K562 (cell line): ENCODE results near the gene ABHD12. TPM values are rescaled to one million over a fixed set of nuclear protein-coding genes. Genes with fewer than 3 reads are reported as not detected.

ENCODE experiments used
- ATAC-seq: fragments of 200-7000 bp; cut with Tn5 transposase; 3 replicates; pipeline ENCODE4 v1.9.1; 2020; ENCODE audit warnings: moderate library complexity
- BruUV-seq: library from RNA; stranded (reverse); fragments of 400-500 nt; replicated peaks from 2 replicates; lab custom pipeline; 2021; lab: Mats Ljungman, UMichigan
- CTCF ChIA-PET: fragments of 300-600 bp; formaldehyde crosslinking; extraction: SDS; loops from one replicate; lab custom pipeline; 2021; ENCODE audit warnings: low intra/inter-chr PET ratio; lab: Yijun Ruan, JAX
- POLR2A ChIA-PET: fragments of 300-600, 350-650 bp; sonication (Branson Sonifier 250); formaldehyde crosslinking; extraction: SDS; loops from one replicate; lab custom pipeline; 2021; ENCODE audit warnings: antibody characterized with exemption, inconsistent platforms; lab: Yijun Ruan, JAX
- DNase-seq, 4 experiments: peaks; one replicate each; pipeline versions ENCODE4 v3.0.0 to v3.0.0-alpha.2; 2011 to 2018; ENCODE audit warnings: low spot score in 3 of 4, mixed read lengths in 3 of 4; ENCODE audit errors: extremely low read depth in 1 of 4
- FAIRE-seq: peaks from 2 replicates; lab custom pipeline; 2011; peaks lifted over from hg19 to GRCh38; lab: Jason Lieb, UNC
- H2AFZ ChIP-seq: 2 replicates; pipeline ENCODE4 v1.6.0; 2011; ENCODE audit warnings: low read depth, low read length, control low read depth, inconsistent platforms
- H3K27ac ChIP-seq: fragments of 200-600 bp; 3 replicates; pipeline ENCODE4 v1.8.0; 2011; ENCODE audit warnings: low read depth, mild to moderate bottlenecking, control low read depth, inconsistent platforms, low read length, moderate library complexity, mixed read lengths; ENCODE audit errors: extremely low read depth
- H3K27me3 ChIP-seq, 2 experiments: fragments of 300-600 bp in 1 of 2; 2 replicates in 1 of 2; 3 replicates in 1 of 2; pipeline versions ENCODE4 v1.6.0 to v1.8.0; 2011; ENCODE audit warnings: inconsistent platforms in 2 of 2, low read length in 2 of 2, mild to moderate bottlenecking in 1 of 2, mixed read lengths in 1 of 2, moderate library complexity in 1 of 2; ENCODE audit not compliant: control insufficient read depth in 2 of 2, insufficient read depth in 2 of 2
- H3K36me3 ChIP-seq: fragments of 300-600 bp; 3 replicates; pipeline ENCODE4 v1.8.0; 2011; ENCODE audit warnings: mild to moderate bottlenecking, low read length, inconsistent platforms; ENCODE audit not compliant: control insufficient read depth, insufficient read depth
- H3K4me1 ChIP-seq, 2 experiments: fragments of 200-600 bp in 1 of 2; replicated peaks in 1 of 2; 2 replicates in 1 of 2; 3 replicates in 1 of 2; pipeline versions ENCODE4 v1.5.1 to v1.8.0; 2011; ENCODE audit warnings: inconsistent platforms in 2 of 2, low read length in 2 of 2, mild to moderate bottlenecking in 1 of 2, mixed read lengths in 1 of 2, moderate library complexity in 1 of 2; ENCODE audit not compliant: control insufficient read depth in 2 of 2, insufficient read depth in 2 of 2
- H3K4me2 ChIP-seq: 2 replicates; pipeline ENCODE4 v1.6.1; 2011; ENCODE audit warnings: low read length, control low read depth, inconsistent platforms, mixed read lengths; ENCODE audit not compliant: insufficient read depth
- H3K4me3 ChIP-seq: fragments of 200-600 bp; sonication (generic), shearing (Covaris generic); 2 replicates; pipeline ENCODE4 v1.5.1; 2016; ENCODE audit warnings: control low read depth, inconsistent platforms
- H3K79me2 ChIP-seq: fragments of 200-600 bp; 3 replicates; pipeline ENCODE4 v1.8.0; 2011; ENCODE audit warnings: low read length, inconsistent platforms; ENCODE audit not compliant: control insufficient read depth, insufficient read depth
- H3K9ac ChIP-seq, 2 experiments: 2 replicates each; pipeline versions ENCODE4 v1.6.0 to v1.6.1; 2011; ENCODE audit warnings: low read depth in 2 of 2, low read length in 2 of 2, control low read depth in 1 of 2, inconsistent platforms in 1 of 2, mild to moderate bottlenecking in 1 of 2, mixed read lengths in 1 of 2; ENCODE audit not compliant: insufficient read depth in 1 of 2
- H3K9me1 ChIP-seq: one replicate; pipeline ENCODE4 v1.6.0; 2011; ENCODE audit warnings: inconsistent platforms, mild to moderate bottlenecking, low read length, moderate library complexity; ENCODE audit not compliant: control insufficient read depth, insufficient read depth
- H3K9me3 ChIP-seq: replicated peaks from 2 replicates; pipeline ENCODE4 v1.5.1; 2011; ENCODE audit warnings: low read depth, low read length, inconsistent platforms; ENCODE audit not compliant: control insufficient read depth, insufficient read depth
- H4K20me1 ChIP-seq: replicated peaks from 2 replicates; pipeline ENCODE4 v1.6.1; 2011; ENCODE audit warnings: low read length, inconsistent platforms, mixed read lengths; ENCODE audit not compliant: control insufficient read depth, insufficient read depth
- KLF10 ChIP-seq: fragments of 250-450 bp; sonication (Bioruptor Pico); IDR thresholded peaks from 2 replicates; pipeline ENCODE4 v1.6.1; 2021; ENCODE audit warnings: matching md5 sums
- MED1 ChIP-seq: sonication (generic); formaldehyde crosslinking; IDR thresholded peaks from 2 replicates; pipeline ENCODE4 v1.8.1; 2023; ENCODE audit warnings: missing genetic modification reagents, borderline replicate concordance
- SRSF3 ChIP-seq: fragments of 200-400 bp; formaldehyde crosslinking; IDR thresholded peaks from 2 replicates; pipeline ENCODE4 v1.6.1; 2016; ENCODE audit warnings: mild to moderate bottlenecking, low read length, moderate library complexity; ENCODE audit not compliant: insufficient read depth
- ZBTB9 ChIP-seq: fragments of 450-650 bp; formaldehyde crosslinking; IDR thresholded peaks from 2 replicates; pipeline ENCODE4 v1.4.0; 2020; ENCODE audit warnings: mild to moderate bottlenecking, moderate library complexity
- ZNF134 ChIP-seq: fragments of 250-450 bp; sonication (Bioruptor Pico); conservative IDR thresholded peaks from 2 replicates; pipeline ENCODE4 v1.4.0; 2020
- WGBS: fragments of 100-300 bp; shearing (Covaris generic); methylation state at CpG from one replicate; pipeline ENCODE4 v1.1.6; 2016; ENCODE audit warnings: low coverage, mixed read lengths; ENCODE audit not compliant: insufficient coverage; ENCODE audit errors: missing lambda C conversion rate; 5-methylcytosine and 5-hydroxymethylcytosine counted together
- in situ Hi-C: fragments of 300-500 bp; cut with MboI; formaldehyde crosslinking; loops from 4 replicates; pipeline ENCODE4 v1.15.0; 2018; ENCODE audit warnings: inconsistent platforms, mixed read lengths
- intact Hi-C: fragments of 100-400 bp; cut with micrococcal nuclease; formaldehyde crosslinking; loops from 2 replicates; pipeline ENCODE4 v1.14.2; 2022
- polyA plus RNA-seq, 8 experiments: library from polyadenylated mRNA; depleted of rRNA in 4 of 8; stranded (reverse) in 5 of 8; unstranded in 3 of 8; fragments of >200 nt; fragmentation: Nextera tagmentation in 2 of 8; fragmentation: Illumina TruSeq in 1 of 8; extraction: Ambion mirVana in 2 of 8; extraction: Trizol in 1 of 8; gene quantifications; 2 replicates each; pipeline versions ENCODE4 v1.2.1 to v1.2.3, GENCODE V29; 2011 to 2014; ENCODE audit warnings: inconsistent platforms in 1 of 8, missing spikeins in 1 of 8
- total RNA-seq, 7 experiments: library from RNA; depleted of rRNA in 6 of 7; stranded (reverse); fragments of >200 nt in 6 of 7; fragmentation: Illumina TruSeq in 2 of 7; extraction: Trizol in 2 of 7; gene quantifications; 2 replicates each; pipeline versions ENCODE4 v1.2.1 to v1.2.3, GENCODE V29; 2011 to 2021; ENCODE audit warnings: low replicate concordance in 1 of 7

Gene ABHD12
- total and polyA plus RNA-seq, 9 of the 15 experiments (the other 6 are each of a cell fraction or from before 2014, with no cell fraction given) = 0.65 to 15.6 (median 9.1) TPM

- H3K36me3 ChIP-seq = peaks cover 8% of the 10 kb centered on the region; the same call in 1 of the 3 replicates
- H3K9me1 ChIP-seq = no peaks in the 10 kb centered on the region
- intact Hi-C loops (no loop called here), in situ Hi-C loops (no loop called here)
- H3K4me3 ChIP-seq = no peak overlapping the region
- H3K9me3 ChIP-seq = no peaks in the 10 kb centered on the region
- no peak overlapping the region for H3K9ac ChIP-seq
- H2AFZ ChIP-seq = no peak overlapping the region
- peaks cover 0 to 6% of the 10 kb centered on the region in 2 experiments; a peak in 2 of 5 replicates for H3K4me1 ChIP-seq
- no peak for ATAC-seq
- CTCF ChIA-PET = no interaction called here
- POLR2A ChIA-PET = no interaction called here
- H3K79me2 ChIP-seq = no peaks in the 10 kb centered on the region
- H4K20me1 ChIP-seq = no peaks in the 10 kb centered on the region
- no peak for FAIRE-seq
- DNase-seq = no peak
- no TSS peak for BruUV-seq
- no peak overlapping the region for H3K4me2 ChIP-seq
- 60% methylated on average over 7 of the region's 7 CpGs for WGBS
- no peak for TF ChIP-seq ZNF134
- no peak for TF ChIP-seq SRSF3
- TF ChIP-seq MED1 = no peak
- no peak for TF ChIP-seq KLF10
- TF ChIP-seq ZBTB9 (CRISPR knock-in tag) = no peak
- H3K27ac ChIP-seq = no peak overlapping the region
- H3K27me3 ChIP-seq = no peaks in the 10 kb centered on the region
Measured at GRCh38 chr20:25327521-25328235, 63.0 kb downstream of the ABHD12 start.
